A549 (cell line): ENCODE results near the gene VIPR2. TPM values are rescaled to one million over a fixed set of nuclear protein-coding genes. Genes with fewer than 3 reads are reported as not detected.

Experiments used
- ATAC-seq, 2 experiments: fragments of 200-7000 bp in 1 of 2; fragments of >200 bp in 1 of 2; cut with Nextera tagmentation in 1 of 2; cut with Tn5 transposase in 1 of 2; 3 replicates each; pipeline versions ENCODE4 v1.8.0 to v1.9.1; 2018 to 2020; ENCODE audit warnings: mild to moderate bottlenecking in 1 of 2, moderate library complexity in 1 of 2
- CTCF ChIA-PET: fragments of 300-600 bp; sonication (Branson Sonifier 250); formaldehyde crosslinking; extraction: SDS; loops from one replicate; lab custom pipeline; 2021; ENCODE audit warnings: antibody characterized with exemption, inconsistent platforms; lab: Yijun Ruan, JAX
- POLR2A ChIA-PET: fragments of 350-600 bp; formaldehyde crosslinking; extraction: SDS; loops from one replicate; lab custom pipeline; 2021; ENCODE audit warnings: antibody characterized with exemption, inconsistent platforms; lab: Yijun Ruan, JAX
- DNase-seq, 2 experiments: peaks; one replicate each; pipeline versions ENCODE4 v3.0.0 to v3.0.0-alpha.2; 2011 to 2016; ENCODE audit warnings: low read depth in 1 of 2, low spot score in 1 of 2
- FAIRE-seq: peaks from 2 replicates; lab custom pipeline; 2011; peaks lifted over from hg19 to GRCh38; lab: Jason Lieb, UNC
- H3K27ac ChIP-seq, 2 experiments: fragments of >200 bp; sonication (Bioruptor Twin); formaldehyde crosslinking; 3 replicates each; pipeline ENCODE4 v1.5.1; 2016 to 2017
- H3K4me1 ChIP-seq: fragments of >200 bp; sonication (Bioruptor Twin); formaldehyde crosslinking; 3 replicates; pipeline ENCODE4 v1.6.1; 2016
- H3K4me2 ChIP-seq: fragments of >200 bp; sonication (Bioruptor Twin); formaldehyde crosslinking; 3 replicates; pipeline ENCODE4 v1.6.1; 2016
- H3K4me3 ChIP-seq: fragments of >200 bp; sonication (Bioruptor Twin); formaldehyde crosslinking; 3 replicates; pipeline ENCODE4 v1.5.1; 2016
- H3K9me3 ChIP-seq: fragments of >200 bp; sonication (Bioruptor Twin); formaldehyde crosslinking; 3 replicates; pipeline ENCODE4 v1.6.1; 2016
- ATOH8 ChIP-seq: fragments of 250-450 bp; sonication (Bioruptor Pico); IDR thresholded peaks from 2 replicates; pipeline ENCODE4 v1.5.0; 2020; ENCODE audit warnings: low read depth, mild to moderate bottlenecking, moderate library complexity
- BHLHE40 ChIP-seq: IDR thresholded peaks from 2 replicates; pipeline ENCODE4 v1.6.1; 2012; ENCODE audit warnings: low read depth, low read length, inconsistent platforms
- CHD2 ChIP-seq: fragments of 150-350 bp; IDR thresholded peaks from 2 replicates; pipeline ENCODE4 v1.6.1; 2014; ENCODE audit warnings: low read length; ENCODE audit not compliant: partially characterized antibody
- EP300 ChIP-seq, 2 experiments: fragments of >200 bp; sonication (Bioruptor Twin); formaldehyde crosslinking; IDR thresholded peaks; 2 replicates in 1 of 2; 3 replicates in 1 of 2; pipeline ENCODE4 v1.6.1; 2016 to 2017
- GATA3 ChIP-seq: IDR thresholded peaks from 2 replicates; pipeline ENCODE4 v1.6.1; 2012; ENCODE audit warnings: borderline replicate concordance
- MAZ ChIP-seq: fragments of 150-350 bp; IDR thresholded peaks from 2 replicates; pipeline ENCODE4 v1.6.1; 2014; ENCODE audit warnings: antibody characterized with exemption, low read depth, low read length, borderline replicate concordance
- NPAS2 ChIP-seq: fragments of 250-450 bp; sonication (Bioruptor Pico); IDR thresholded peaks from 2 replicates; pipeline ENCODE4 v1.8.0; 2022; ENCODE audit warnings: mild to moderate bottlenecking, moderate library complexity, borderline replicate concordance
- REST ChIP-seq: fragments of 200-600 bp; sonication (generic); IDR thresholded peaks from 2 replicates; pipeline ENCODE4 v1.6.1; 2016; ENCODE audit warnings: antibody characterized with exemption, mild to moderate bottlenecking, moderate library complexity
- SREBF2 ChIP-seq: fragments of 450-650 bp; IDR thresholded peaks from 2 replicates; pipeline ENCODE4 v1.6.1; 2014; ENCODE audit warnings: mild to moderate bottlenecking, moderate library complexity
- WGBS: methylation state at CpG from one replicate; pipeline ENCODE4 v1.1.6; 2017; ENCODE audit errors: missing lambda C conversion rate; 5-methylcytosine and 5-hydroxymethylcytosine counted together
- polyA plus RNA-seq, 4 experiments: library from polyadenylated mRNA; depleted of rRNA in 3 of 4; stranded (reverse); fragments of >200 nt; fragmentation: RNase III in 1 of 4; extraction: RNeasy Plus Mini Kit Qiagen cat#74134 plus additional on column Dnase treatment in 1 of 4; gene quantifications; 2 replicates in 3 of 4; 3 replicates in 1 of 4; pipeline ENCODE4 v1.2.3, GENCODE V29; 2011 to 2017
- TF ChIP-seq, protein P1 (sequence below): fragments of >200 bp; sonication (Bioruptor Twin); formaldehyde crosslinking; IDR thresholded peaks from 3 replicates; pipeline ENCODE4 v1.6.1; 2016
- TF ChIP-seq, protein P2 (sequence below): IDR thresholded peaks from 2 replicates; pipeline ENCODE4 v1.6.1; 2012; ENCODE audit warnings: low read depth, borderline replicate concordance
- TF ChIP-seq, protein P3 (sequence below): fragments of 250-450 bp; sonication (Bioruptor Pico); IDR thresholded peaks from 2 replicates; pipeline ENCODE4 v1.5.0; 2021; ENCODE audit warnings: mild to moderate bottlenecking, moderate library complexity, borderline replicate concordance

Gene VIPR2
- polyA plus RNA-seq, 2 of the 4 experiments (the other 2 are of a cell fraction): not detected

GRCh38 chr7:158979023-158979529, 165.6 kb downstream of the VIPR2 start:
- H3K4me1 ChIP-seq: no peaks in the 10 kb centered on the region
- no peak for TF ChIP-seq CHD2
- no peak for TF ChIP-seq NPAS2
- TF ChIP-seq REST: no peak
- TF ChIP-seq SREBF2: no peak
- no peak for TF ChIP-seq GATA3
- no peak for TF ChIP-seq BHLHE40
- TF ChIP-seq MAZ: no peak
- TF ChIP-seq, protein P1, sequence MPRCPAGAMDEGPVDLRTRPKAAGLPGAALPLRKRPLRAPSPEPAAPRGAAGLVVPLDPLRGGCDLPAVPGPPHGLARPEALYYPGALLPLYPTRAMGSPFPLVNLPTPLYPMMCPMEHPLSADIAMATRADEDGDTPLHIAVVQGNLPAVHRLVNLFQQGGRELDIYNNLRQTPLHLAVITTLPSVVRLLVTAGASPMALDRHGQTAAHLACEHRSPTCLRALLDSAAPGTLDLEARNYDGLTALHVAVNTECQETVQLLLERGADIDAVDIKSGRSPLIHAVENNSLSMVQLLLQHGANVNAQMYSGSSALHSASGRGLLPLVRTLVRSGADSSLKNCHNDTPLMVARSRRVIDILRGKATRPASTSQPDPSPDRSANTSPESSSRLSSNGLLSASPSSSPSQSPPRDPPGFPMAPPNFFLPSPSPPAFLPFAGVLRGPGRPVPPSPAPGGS: no peak
- TF ChIP-seq, protein P2, sequence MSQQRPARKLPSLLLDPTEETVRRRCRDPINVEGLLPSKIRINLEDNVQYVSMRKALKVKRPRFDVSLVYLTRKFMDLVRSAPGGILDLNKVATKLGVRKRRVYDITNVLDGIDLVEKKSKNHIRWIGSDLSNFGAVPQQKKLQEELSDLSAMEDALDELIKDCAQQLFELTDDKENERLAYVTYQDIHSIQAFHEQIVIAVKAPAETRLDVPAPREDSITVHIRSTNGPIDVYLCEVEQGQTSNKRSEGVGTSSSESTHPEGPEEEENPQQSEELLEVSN: no peak
- TF ChIP-seq, protein P3, sequence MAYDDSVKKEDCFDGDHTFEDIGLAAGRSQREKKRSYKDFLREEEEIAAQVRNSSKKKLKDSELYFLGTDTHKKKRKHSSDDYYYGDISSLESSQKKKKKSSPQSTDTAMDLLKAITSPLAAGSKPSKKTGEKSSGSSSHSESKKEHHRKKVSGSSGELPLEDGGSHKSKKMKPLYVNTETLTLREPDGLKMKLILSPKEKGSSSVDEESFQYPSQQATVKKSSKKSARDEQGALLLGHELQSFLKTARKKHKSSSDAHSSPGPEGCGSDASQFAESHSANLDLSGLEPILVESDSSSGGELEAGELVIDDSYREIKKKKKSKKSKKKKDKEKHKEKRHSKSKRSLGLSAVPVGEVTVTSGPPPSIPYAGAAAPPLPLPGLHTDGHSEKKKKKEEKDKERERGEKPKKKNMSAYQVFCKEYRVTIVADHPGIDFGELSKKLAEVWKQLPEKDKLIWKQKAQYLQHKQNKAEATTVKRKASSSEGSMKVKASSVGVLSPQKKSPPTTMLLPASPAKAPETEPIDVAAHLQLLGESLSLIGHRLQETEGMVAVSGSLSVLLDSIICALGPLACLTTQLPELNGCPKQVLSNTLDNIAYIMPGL: no peak
- no peak for TF ChIP-seq EP300 (IDR thresholded peaks at IDR 0.05)
- TF ChIP-seq ATOH8 (CRISPR knock-in tag): no peak
- ChIA-PET CTCF (interaction anchor here (1.1 to 6.8 kb wide), 2 partner anchors 73 to 282 kb away, joined by 3 to 111 read pairs; no protein-coding TSS in a partner anchor), POLR2A (no interaction called here)
- no peak for ATAC-seq
- no peak overlapping the region for H3K4me2 ChIP-seq
- no peak for DNase-seq
- no peak overlapping the region for H3K4me3 ChIP-seq
- no peak overlapping the region for H3K27ac ChIP-seq
- no peak for FAIRE-seq
- WGBS: 77% methylated on average over 18 of the region's 18 CpGs
- peaks cover 58% of the 10 kb centered on the region for H3K9me3 ChIP-seq
